LNCaP clone FGC (cell line): ENCODE measurements around the gene STRN.
A peak's percentile ranks its signal among the peaks of the same experiment; 100 is the strongest.
"Not testable (repeated sequence)": the region's sequence is repeated elsewhere in the genome, so short reads cannot be mapped to it uniquely, and the experiment has no call there.

Experiments used
- DNase-seq: peaks from one replicate; pipeline ENCODE4 v3.0.0-alpha.2; 2011; ENCODE audit warnings: low read depth
- H3K4me3 ChIP-seq: 2 replicates; pipeline ENCODE4 v1.5.1; 2011; ENCODE audit warnings: mild to moderate bottlenecking, low read depth, low read length, control low read depth
- CTCF ChIP-seq: IDR thresholded peaks from 2 replicates; pipeline ENCODE4 v1.5.1; 2012; ENCODE audit warnings: mild to moderate bottlenecking; ENCODE audit not compliant: control insufficient read depth, insufficient read depth; ENCODE audit errors: extremely low read depth

STRN gene

DNA sequence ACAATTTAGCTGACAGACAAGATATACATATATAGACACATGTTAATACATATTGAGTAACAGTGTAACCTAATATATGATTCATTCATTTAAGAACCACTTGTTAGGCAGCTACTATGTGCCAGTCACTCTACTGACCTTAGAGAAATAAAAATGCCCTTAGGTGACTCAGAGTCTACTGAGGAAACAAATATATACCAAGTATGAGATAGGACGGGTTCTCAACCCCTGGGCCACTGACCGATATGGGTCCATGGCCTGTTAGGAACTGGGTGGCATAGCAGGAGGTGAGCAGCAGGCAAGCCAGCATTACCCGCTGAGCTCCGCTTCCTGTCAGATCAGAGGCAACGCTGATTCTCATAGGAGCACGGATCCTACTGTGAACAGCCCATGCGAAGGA lies 14.8 kb downstream of the STRN start:
- no peak for TF ChIP-seq CTCF
- H3K4me3 ChIP-seq: no peak overlapping the region
- no peak for DNase-seq

- no peak overlapping the region for H3K4me3 ChIP-seq
- TF ChIP-seq CTCF: no peak
- no peak for DNase-seq
These were observed 15.3 kb downstream of the STRN start for GRCh38 chr2:36951027-36951518.

DNA sequence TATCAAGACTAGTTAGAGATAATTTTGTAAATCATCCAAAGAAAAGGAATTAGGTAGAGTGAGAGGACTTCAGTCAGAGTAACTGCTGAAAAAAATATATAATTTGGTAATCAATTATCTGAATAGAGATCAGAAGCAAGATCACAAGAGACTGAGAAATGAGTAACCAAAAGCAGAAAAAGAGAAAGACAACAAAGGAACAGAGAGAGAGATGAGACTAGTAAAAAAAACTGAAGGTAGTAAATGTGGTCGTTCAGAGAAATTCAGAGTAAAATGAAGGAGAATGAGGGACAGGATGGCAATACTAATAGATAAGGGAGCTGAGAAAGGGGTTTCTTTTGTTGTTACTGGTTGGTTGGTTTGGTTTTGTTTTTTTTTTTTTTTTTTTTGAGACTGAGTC lies 16.5 kb downstream of the STRN start:
- DNase-seq: no peak

GRCh38 chr2:36945240-36945639 lies 21.1 kb downstream of the STRN start:
- not testable (repeated sequence) for H3K4me3 ChIP-seq, DNase-seq

More for the DNA sequence above, 16.5 kb downstream of the STRN start:
- TF ChIP-seq CTCF: no peak
- no peak overlapping the region for H3K4me3 ChIP-seq

DNA sequence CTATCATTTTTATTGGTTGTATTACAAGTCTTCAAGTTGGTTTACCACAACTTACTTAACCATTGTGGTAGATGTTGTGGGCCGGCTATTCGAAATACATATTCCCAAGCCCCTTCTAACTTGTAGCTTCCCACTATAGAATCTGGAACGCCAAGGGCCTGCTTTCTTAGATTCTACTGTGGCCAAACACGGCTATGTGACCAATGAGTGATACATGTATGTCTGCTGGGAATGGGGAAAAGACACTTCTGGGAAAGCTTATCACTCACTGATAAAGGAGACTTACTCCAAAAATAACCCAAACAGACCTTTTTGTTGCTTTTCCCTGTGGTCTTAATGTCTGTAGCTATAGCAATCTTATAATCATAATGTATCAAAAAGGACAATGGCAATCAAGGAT lies 24.5 kb downstream of the STRN start:
- no peak for TF ChIP-seq CTCF

DNA sequence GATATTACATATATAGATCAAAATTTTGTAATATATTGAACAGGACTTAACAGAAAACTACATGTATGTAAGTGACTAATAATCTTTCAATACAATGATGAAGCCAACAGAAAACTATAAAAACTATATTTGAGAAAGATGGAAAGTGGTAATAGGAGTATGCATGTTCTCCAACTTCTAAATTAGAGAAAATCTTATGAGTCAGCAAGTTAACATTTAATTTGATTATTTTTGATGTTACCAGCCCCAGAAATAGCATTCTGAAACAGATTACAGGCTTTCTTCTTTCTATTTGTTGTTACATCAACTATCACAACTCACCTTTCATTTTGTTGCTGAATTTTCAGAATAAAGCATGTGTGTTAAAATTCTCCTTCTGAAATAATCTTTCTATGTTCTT lies 29.8 kb downstream of the STRN start:
- not testable (repeated sequence) for DNase-seq, H3K4me3 ChIP-seq

More for the DNA sequence above, 24.5 kb downstream of the STRN start:
- DNase-seq: no peak
- no peak overlapping the region for H3K4me3 ChIP-seq

GRCh38 chr2:36931688-36932087 lies 34.6 kb downstream of the STRN start:
- not testable (repeated sequence) for DNase-seq, H3K4me3 ChIP-seq

DNA sequence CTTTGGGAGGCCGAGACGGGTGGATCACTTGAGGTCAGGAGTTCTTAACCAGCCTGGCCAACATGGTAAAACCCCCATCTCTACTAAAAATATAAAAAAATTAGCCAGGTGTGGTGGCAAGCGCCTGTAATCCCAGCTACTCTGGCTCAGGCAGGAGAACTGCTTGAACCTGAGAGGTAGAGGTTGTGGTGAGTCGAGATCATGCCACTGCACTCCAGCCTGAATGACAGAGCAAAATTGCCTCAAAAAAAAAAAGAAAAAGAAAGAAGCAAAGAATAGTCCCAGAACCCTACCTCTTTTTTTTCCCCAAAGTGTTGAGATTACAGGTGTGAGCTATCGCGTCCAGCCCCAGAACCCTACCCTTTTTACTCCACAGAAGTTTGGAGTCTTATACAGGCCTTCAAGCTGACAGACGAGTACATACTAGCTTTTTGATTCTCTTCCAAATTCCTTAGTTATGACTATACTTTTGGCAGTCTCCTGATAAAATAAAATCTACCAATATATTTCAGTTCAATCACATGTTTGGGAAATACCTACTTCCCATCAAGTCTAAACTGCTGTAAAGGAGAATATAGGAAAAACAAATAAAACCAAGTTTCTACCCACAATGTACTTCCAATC lies 35.4 kb downstream of the STRN start:
- not testable (repeated sequence) for H3K4me3 ChIP-seq
- DNase-seq: peak; percentile 38

- not testable (repeated sequence) for DNase-seq, H3K4me3 ChIP-seq
These were observed 39.9 kb downstream of the STRN start for GRCh38 chr2:36926175-36927132.

DNA sequence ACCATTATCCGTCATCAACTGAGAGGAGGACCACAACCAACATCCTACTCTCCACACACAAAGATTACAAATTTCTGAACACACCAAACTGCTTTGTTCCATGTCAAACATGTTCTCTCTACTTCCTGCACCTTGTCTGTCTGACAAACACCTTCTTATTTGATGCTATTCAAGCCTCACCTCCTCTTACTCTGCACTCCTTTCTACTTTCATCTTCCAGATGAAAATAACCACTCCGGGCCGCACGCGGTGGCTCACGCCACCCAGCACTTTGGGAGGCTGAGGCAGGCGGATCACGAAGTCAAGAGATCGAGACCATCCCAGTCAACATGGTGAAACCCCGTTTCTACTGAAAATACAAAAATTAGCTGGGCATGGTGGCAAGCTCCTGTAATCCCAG lies 43.7 kb downstream of the STRN start:
- not testable (repeated sequence) for H3K4me3 ChIP-seq, DNase-seq
